HCT116 (cell line): ENCODE measurements around the gene SBNO2. TPM values are rescaled to one million over a fixed set of nuclear protein-coding genes. Genes with fewer than 3 reads are reported as not detected.

Experiments used
- ATAC-seq: fragments of 200-7000 bp; cut with Tn5 transposase; 2 replicates; pipeline ENCODE4 v1.9.1; 2020; ENCODE audit warnings: mild to moderate bottlenecking, moderate library complexity
- BruUV-seq: library from RNA; stranded (reverse); fragments of 400-500 nt; replicated peaks from 2 replicates; lab custom pipeline; 2021; lab: Mats Ljungman, UMichigan
- CTCF ChIA-PET: fragments of 300-600 bp; sonication (Branson Sonifier 250); formaldehyde crosslinking; loops from one replicate; lab custom pipeline; 2021; ENCODE audit warnings: antibody characterized with exemption; lab: Charles Lee
- POLR2A ChIA-PET: fragments of 300-600, 350-600 bp; sonication (Branson Sonifier 250); formaldehyde crosslinking; loops from one replicate; lab custom pipeline; 2021; ENCODE audit warnings: antibody characterized with exemption; lab: Charles Lee
- RAD21 ChIA-PET, 2 experiments: fragments of 300-600 bp; sonication (Branson Sonifier 250); formaldehyde crosslinking; loops; one replicate each; lab custom pipeline; 2023; ENCODE audit warnings: low total read pairs in 2 of 2; ENCODE audit not compliant: uncharacterized antibody in 2 of 2, unreplicated experiment in 2 of 2, low non-redundant PET in 1 of 2; lab: Charles Lee
- DNase-seq: peaks from one replicate; pipeline ENCODE4 v3.0.0-alpha.2; 2010; ENCODE audit warnings: low read depth, low spot score
- H2AFZ ChIP-seq: fragments of 200-600 bp; shearing (Covaris generic), sonication (generic); 2 replicates; pipeline ENCODE4 v1.6.1; 2017; ENCODE audit warnings: low read depth, mixed run types, mixed read lengths, antibody characterized with exemption, low read length; ENCODE audit not compliant: poor library complexity, severe bottlenecking
- H3K27ac ChIP-seq: 2 replicates; pipeline ENCODE4 v1.5.1; 2012; ENCODE audit warnings: low read depth, low read length
- H3K27me3 ChIP-seq: fragments of 200-600 bp; sonication (generic); 2 replicates; pipeline ENCODE4 v1.6.1; 2016; ENCODE audit warnings: mixed run types, low read length, mixed read lengths; ENCODE audit not compliant: insufficient read depth
- H3K36me3 ChIP-seq, 2 experiments: fragments of 200-500 bp in 1 of 2; fragments of 200-600 bp in 1 of 2; sonication (Bioruptor generic) in 1 of 2; sonication (generic) in 1 of 2; 2 replicates each; pipeline versions ENCODE4 v1.5.1 to v1.6.1; 2014 to 2016; ENCODE audit warnings: low read length in 2 of 2, inconsistent platforms in 1 of 2, mixed read lengths in 1 of 2, mixed run types in 1 of 2; ENCODE audit not compliant: insufficient read depth in 2 of 2, control insufficient read depth in 1 of 2
- H3K4me1 ChIP-seq, 2 experiments: fragments of 200-600 bp in 1 of 2; sonication (generic) in 1 of 2; 2 replicates each; pipeline versions ENCODE4 v1.5.1 to v1.6.1; 2012 to 2017; ENCODE audit warnings: low read length in 2 of 2, inconsistent platforms in 1 of 2, mild to moderate bottlenecking in 1 of 2, mixed read lengths in 1 of 2, mixed run types in 1 of 2, moderate library complexity in 1 of 2; ENCODE audit not compliant: insufficient read depth in 2 of 2, control insufficient read depth in 1 of 2
- H3K4me2 ChIP-seq: fragments of 200-600 bp; sonication (generic); 2 replicates; pipeline ENCODE4 v1.6.1; 2017; ENCODE audit warnings: mixed run types, low read length, mixed read lengths
- H3K4me3 ChIP-seq, 2 experiments: fragments of 200-600 bp in 1 of 2; sonication (generic) in 1 of 2; replicated peaks in 1 of 2; 2 replicates each; pipeline ENCODE4 v1.5.1; 2011 to 2016; ENCODE audit warnings: low read length in 2 of 2, control low read depth in 1 of 2, low read depth in 1 of 2, mild to moderate bottlenecking in 1 of 2, mixed read lengths in 1 of 2, mixed run types in 1 of 2
- H3K79me2 ChIP-seq: fragments of 200-600 bp; sonication (generic); 2 replicates; pipeline ENCODE4 v1.6.1; 2017; ENCODE audit warnings: mild to moderate bottlenecking, mixed run types, low read length, moderate library complexity, mixed read lengths; ENCODE audit not compliant: insufficient read depth
- H3K9ac ChIP-seq: fragments of 200-600 bp; sonication (generic); 2 replicates; pipeline ENCODE4 v1.6.1; 2016; ENCODE audit warnings: low read length, mixed read lengths
- H3K9me2 ChIP-seq: fragments of 200-600 bp; sonication (generic), shearing (Covaris generic); 2 replicates; pipeline ENCODE4 v1.6.1; 2017; ENCODE audit warnings: mixed run types, mild to moderate bottlenecking, moderate library complexity; ENCODE audit not compliant: insufficient read depth
- H3K9me3 ChIP-seq, 2 experiments: fragments of 200-500 bp in 1 of 2; fragments of 200-600 bp in 1 of 2; sonication (Bioruptor generic) in 1 of 2; sonication (generic) in 1 of 2; 2 replicates each; pipeline ENCODE4 v1.6.1; 2014 to 2017; ENCODE audit warnings: low read length in 2 of 2, mixed read lengths in 2 of 2, inconsistent platforms in 1 of 2, low read depth in 1 of 2, mild to moderate bottlenecking in 1 of 2, mixed run types in 1 of 2, moderate library complexity in 1 of 2; ENCODE audit not compliant: control insufficient read depth in 1 of 2, insufficient read depth in 1 of 2
- H4K20me1 ChIP-seq: fragments of 200-600 bp; sonication (generic), shearing (Covaris generic); 2 replicates; pipeline ENCODE4 v1.6.1; 2017; ENCODE audit warnings: mixed run types, mild to moderate bottlenecking, moderate library complexity; ENCODE audit not compliant: insufficient read depth
- CBX3 ChIP-seq: IDR thresholded peaks from 2 replicates; pipeline ENCODE4 v1.6.1; 2012; ENCODE audit warnings: low read depth
- CEBPB ChIP-seq: IDR thresholded peaks from 2 replicates; pipeline ENCODE4 v1.6.1; 2012; ENCODE audit warnings: low read depth
- RAD21 ChIP-seq: IDR thresholded peaks from 2 replicates; pipeline ENCODE4 v1.6.1; 2012; ENCODE audit warnings: low read depth, mild to moderate bottlenecking
- YY1 ChIP-seq: IDR thresholded peaks from 2 replicates; pipeline ENCODE4 v1.6.1; 2011; ENCODE audit warnings: low read length, low read depth, moderate library complexity, mild to moderate bottlenecking; ENCODE audit not compliant: insufficient replicate concordance; ENCODE audit errors: extremely low read depth
- ZFX ChIP-seq: fragments of 450-650 bp; IDR thresholded peaks from 2 replicates; pipeline ENCODE4 v1.6.1; 2017
- ZNF274 ChIP-seq: fragments of 200-500 bp; sonication (Bioruptor generic); IDR thresholded peaks from 2 replicates; pipeline ENCODE4 v1.6.1; 2014; ENCODE audit warnings: mild to moderate bottlenecking, low read depth, low read length, inconsistent platforms
- intact Hi-C: fragments of 100-400 bp; cut with micrococcal nuclease; formaldehyde crosslinking; loops from 2 replicates; pipeline ENCODE4 v1.10.0; 2022
- total RNA-seq: library from RNA; stranded (reverse); gene quantifications from one replicate; pipeline ENCODE4 v1.2.1, GENCODE V29; 2021; ENCODE audit not compliant: unreplicated experiment
- TF ChIP-seq, protein P1 (sequence below), 3 experiments: fragments of 200-600 bp in 1 of 3; sonication (generic) in 1 of 3; IDR thresholded peaks in 2 of 3; conservative IDR thresholded peaks in 1 of 3; 2 replicates each; pipeline ENCODE4 v1.5.1; 2012 to 2017; ENCODE audit warnings: low read depth in 2 of 3, low read length in 2 of 3, antibody characterized with exemption in 1 of 3, borderline replicate concordance in 1 of 3, control low read depth in 1 of 3, mild to moderate bottlenecking in 1 of 3, mixed read lengths in 1 of 3, mixed run types in 1 of 3, moderate library complexity in 1 of 3; ENCODE audit not compliant: insufficient read depth in 1 of 3

The SBNO2 gene
- total RNA-seq, 1 experiment from 2014 or later = 66.4 TPM

DNA sequence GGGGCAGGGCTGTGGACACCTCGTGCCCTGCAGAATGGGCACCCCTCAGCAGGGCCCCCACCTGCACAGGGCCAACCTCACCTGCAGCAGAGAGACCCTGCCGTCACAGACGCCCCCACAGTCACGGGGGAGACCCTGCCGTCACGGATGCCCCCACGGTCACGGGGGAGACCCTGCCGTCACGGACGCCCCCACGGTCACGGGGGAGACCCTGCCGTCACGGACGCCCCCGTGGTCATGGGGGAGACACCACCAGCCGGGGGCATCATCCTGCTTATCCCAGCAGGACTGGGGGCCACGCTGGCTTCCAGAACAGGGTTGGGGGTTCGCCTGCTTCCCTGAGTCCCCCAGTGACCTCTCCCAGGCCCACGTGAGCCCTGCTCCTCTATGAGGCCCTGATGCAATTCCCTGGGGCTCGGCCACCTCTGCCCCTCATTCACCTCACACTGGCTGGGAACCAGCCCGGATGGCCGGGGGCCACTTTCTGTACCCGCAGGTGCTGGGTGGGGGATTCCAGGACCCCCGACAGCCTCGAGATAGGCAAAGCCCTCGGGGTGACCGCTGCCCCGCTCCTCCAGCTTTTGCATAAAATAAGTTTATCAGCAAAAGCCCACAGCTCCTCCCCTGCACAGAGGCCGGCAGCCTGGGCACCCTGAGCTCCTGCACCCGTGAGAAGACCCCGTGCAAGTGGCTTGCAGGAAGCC lies 23.6 kb downstream of the SBNO2 start:
- Histone ChIP-seq H3K27ac (no peak overlapping the region), H3K27me3 (no peaks in the 10 kb centered on the region), H3K9ac (no peak overlapping the region), H3K4me3 (no peak overlapping the region), H3K4me2 (no peak overlapping the region), H4K20me1 (no peaks in the 10 kb centered on the region), H2AFZ (no peak overlapping the region), H3K4me1 (peaks cover 0 to 1% of the 10 kb centered on the region in 2 experiments; a peak in 1 of 4 replicates), H3K9me2 (no peaks in the 10 kb centered on the region), H3K36me3 (peaks cover 0 to 21% of the 10 kb centered on the region in 2 experiments; a peak in 3 of 4 replicates), H3K9me3 (no peaks in the 10 kb centered on the region), H3K79me2 (peaks cover 15% of the 10 kb centered on the region; the same call in 1 of the 2 replicates)
- DNase-seq (no peak), ATAC-seq (no peak)
- ChIA-PET POLR2A (no interaction called here), RAD21 (no interaction called here), CTCF (no interaction called here)
- BruUV-seq = no TSS peak
- intact Hi-C loops = no loop called here
- TF ChIP-seq, protein P1, sequence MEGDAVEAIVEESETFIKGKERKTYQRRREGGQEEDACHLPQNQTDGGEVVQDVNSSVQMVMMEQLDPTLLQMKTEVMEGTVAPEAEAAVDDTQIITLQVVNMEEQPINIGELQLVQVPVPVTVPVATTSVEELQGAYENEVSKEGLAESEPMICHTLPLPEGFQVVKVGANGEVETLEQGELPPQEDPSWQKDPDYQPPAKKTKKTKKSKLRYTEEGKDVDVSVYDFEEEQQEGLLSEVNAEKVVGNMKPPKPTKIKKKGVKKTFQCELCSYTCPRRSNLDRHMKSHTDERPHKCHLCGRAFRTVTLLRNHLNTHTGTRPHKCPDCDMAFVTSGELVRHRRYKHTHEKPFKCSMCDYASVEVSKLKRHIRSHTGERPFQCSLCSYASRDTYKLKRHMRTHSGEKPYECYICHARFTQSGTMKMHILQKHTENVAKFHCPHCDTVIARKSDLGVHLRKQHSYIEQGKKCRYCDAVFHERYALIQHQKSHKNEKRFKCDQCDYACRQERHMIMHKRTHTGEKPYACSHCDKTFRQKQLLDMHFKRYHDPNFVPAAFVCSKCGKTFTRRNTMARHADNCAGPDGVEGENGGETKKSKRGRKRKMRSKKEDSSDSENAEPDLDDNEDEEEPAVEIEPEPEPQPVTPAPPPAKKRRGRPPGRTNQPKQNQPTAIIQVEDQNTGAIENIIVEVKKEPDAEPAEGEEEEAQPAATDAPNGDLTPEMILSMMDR (IDR thresholded peaks at IDR 0.05 in 2 of 3, conservative IDR thresholded peaks at IDR 0.05 in 1 of 3; ENCODE audit: borderline replicate concordance in 1 of 3, insufficient read depth in 1 of 3, low read depth in 2 of 3, low read length in 2 of 3) = no peak
- TF ChIP-seq RAD21 = no peak
- TF ChIP-seq ZFX = no peak
- no peak for TF ChIP-seq YY1
- TF ChIP-seq CEBPB = no peak
- TF ChIP-seq ZNF274 = no peak
- no peak for TF ChIP-seq CBX3
